Measurements from ENCODE around the gene TEKTIP1.

TEKTIP1 gene

DNA sequence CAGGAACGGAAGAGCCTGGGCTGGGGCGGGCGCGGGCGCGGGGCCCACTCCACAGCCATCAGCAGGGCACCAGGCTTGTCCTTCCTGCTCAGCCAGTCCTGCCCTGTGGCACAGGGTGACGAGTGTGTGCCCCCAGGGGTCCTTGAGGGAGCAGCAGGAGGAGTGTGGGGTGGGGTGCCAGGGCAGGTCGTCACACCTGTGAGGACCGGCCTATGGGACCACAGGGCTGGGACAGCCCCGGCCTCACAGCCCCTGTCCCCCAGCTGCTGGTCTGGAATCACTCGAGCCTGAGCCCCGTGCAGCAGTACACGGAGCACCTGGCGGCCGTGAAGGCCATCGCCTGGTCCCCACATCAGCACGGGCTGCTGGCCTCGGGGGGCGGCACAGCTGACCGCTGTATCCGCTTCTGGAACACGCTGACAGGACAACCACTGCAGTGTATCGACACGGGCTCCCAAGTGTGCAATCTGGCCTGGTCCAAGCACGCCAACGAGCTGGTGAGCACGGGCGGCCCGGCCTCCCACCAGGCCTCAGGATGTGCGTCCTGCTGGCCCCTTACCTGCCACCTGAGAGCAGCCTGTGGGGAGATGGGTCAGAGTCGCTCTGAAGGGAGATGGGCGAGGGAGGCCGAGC is 6.7 kb upstream of the TEKTIP1 start:
- Histone ChIP-seq H3K79me2 (ENCODE audit: insufficient read depth, low read length) (no peaks in the 10 kb centered on the region), H3K27me3 (ENCODE audit: insufficient read depth, low read length, poor library complexity) (no peaks in the 10 kb centered on the region), H4K20me1 (ENCODE audit: insufficient read depth, low read length) (peaks cover 41% of the 10 kb centered on the region), H3K36me3 (ENCODE audit: insufficient read depth, low read length) (peaks cover 85% of the 10 kb centered on the region), H2AFZ (ENCODE audit: low read depth, low read length) (no peak overlapping the region), H3K4me3 (ENCODE audit: low read depth in 1 of 2, low read length in 2 of 2) (no peak overlapping the region), H3K4me1 (ENCODE audit: insufficient read depth, low read length) (no peaks in the 10 kb centered on the region), H3K9me3 (ENCODE audit: insufficient read depth, low read length, severe bottlenecking) (no peaks in the 10 kb centered on the region), H3K4me2 (ENCODE audit: insufficient read depth, low read length) (no peak overlapping the region), H3K9ac (ENCODE audit: low read depth, low read length) (no peak overlapping the region), H3K27ac (ENCODE audit: low read length) (no peak overlapping the region)
- DNase-seq (no peak), ATAC-seq (ENCODE audit: insufficient read depth, low read depth) (no peak)
- TF ChIP-seq CTCF (IDR thresholded peaks at IDR 0.05; ENCODE audit: borderline replicate concordance, extremely low read depth, low read length, poor library complexity, severe bottlenecking): no peak
- no peak for TF ChIP-seq EZH2 (IDR thresholded peaks at IDR 0.05; ENCODE audit: borderline replicate concordance, low read depth, low read length, severe bottlenecking)

GRCh38 chr19:3533033-3533432 is 5.9 kb upstream of the TEKTIP1 start:
- no peaks in the 10 kb centered on the region for H3K79me2 ChIP-seq (ENCODE audit: insufficient read depth, low read length)
- no peak overlapping the region for H3K4me2 ChIP-seq (ENCODE audit: insufficient read depth, low read length)
- H4K20me1 ChIP-seq (ENCODE audit: insufficient read depth, low read length): peaks cover 40% of the 10 kb centered on the region
- no peaks in the 10 kb centered on the region for H3K27me3 ChIP-seq (ENCODE audit: insufficient read depth, low read length, poor library complexity)
- H3K36me3 ChIP-seq (ENCODE audit: insufficient read depth, low read length): peaks cover 82% of the 10 kb centered on the region
- H3K9me3 ChIP-seq (ENCODE audit: insufficient read depth, low read length, severe bottlenecking): no peaks in the 10 kb centered on the region
- no peak overlapping the region for H2AFZ ChIP-seq (ENCODE audit: low read depth, low read length)
- no peak for TF ChIP-seq CTCF (IDR thresholded peaks at IDR 0.05; ENCODE audit: borderline replicate concordance, extremely low read depth, low read length, poor library complexity, severe bottlenecking)
- TF ChIP-seq EZH2 (IDR thresholded peaks at IDR 0.05; ENCODE audit: borderline replicate concordance, low read depth, low read length, severe bottlenecking): no peak
- no peak overlapping the region for H3K9ac ChIP-seq (ENCODE audit: low read depth, low read length)
- DNase-seq: no peak
- no peak for ATAC-seq (ENCODE audit: insufficient read depth, low read depth)
- H3K4me3 ChIP-seq (ENCODE audit: low read depth in 1 of 2, low read length in 2 of 2): no peak overlapping the region
- H3K27ac ChIP-seq (ENCODE audit: low read length): no peak overlapping the region
- H3K4me1 ChIP-seq (ENCODE audit: insufficient read depth, low read length): no peaks in the 10 kb centered on the region

DNA sequence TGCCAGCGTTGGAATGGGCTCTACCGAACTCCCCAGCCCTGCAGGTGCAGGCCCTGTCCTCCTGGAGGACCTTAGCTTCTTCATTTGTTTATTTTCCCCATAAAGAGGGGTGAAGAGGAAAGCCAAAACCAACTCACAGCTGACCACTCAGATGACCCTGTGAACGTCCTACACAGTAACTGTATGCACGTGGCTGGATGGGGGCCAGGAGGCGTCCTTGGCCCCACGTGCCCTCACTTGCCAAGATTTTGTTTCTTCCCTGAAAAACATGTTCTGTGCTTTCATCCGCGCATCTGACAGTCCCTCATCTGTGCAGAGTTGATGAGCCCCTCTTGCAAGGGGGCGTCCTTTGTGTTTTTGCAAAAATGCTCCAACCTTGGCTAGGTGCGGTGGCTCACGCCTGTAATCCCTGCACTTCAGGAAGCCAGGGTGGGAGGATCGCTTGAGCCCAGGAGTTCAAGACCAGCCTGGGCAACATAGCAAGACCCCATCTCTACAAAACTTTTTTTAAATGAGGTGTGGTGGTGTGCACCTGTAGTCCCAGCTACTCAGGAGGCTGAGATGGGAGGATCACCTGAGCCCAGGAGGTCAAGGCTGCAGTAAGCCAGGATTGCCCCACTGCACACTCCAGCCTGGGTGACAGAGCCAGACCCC is 5.3 kb upstream of the TEKTIP1 start:
- no peaks in the 10 kb centered on the region for H3K9me3 ChIP-seq (ENCODE audit: insufficient read depth, low read length, severe bottlenecking)
- no peak for DNase-seq
- H3K36me3 ChIP-seq (ENCODE audit: insufficient read depth, low read length): peaks cover 81% of the 10 kb centered on the region
- no peak overlapping the region for H3K9ac ChIP-seq (ENCODE audit: low read depth, low read length)
- H4K20me1 ChIP-seq (ENCODE audit: insufficient read depth, low read length): peaks cover 36% of the 10 kb centered on the region
- H3K27ac ChIP-seq (ENCODE audit: low read length): no peak overlapping the region
- TF ChIP-seq CTCF (IDR thresholded peaks at IDR 0.05; ENCODE audit: borderline replicate concordance, extremely low read depth, low read length, poor library complexity, severe bottlenecking): no peak
- H3K4me3 ChIP-seq (ENCODE audit: low read depth in 1 of 2, low read length in 2 of 2): no peak overlapping the region
- ATAC-seq (ENCODE audit: insufficient read depth, low read depth): no peak
- no peaks in the 10 kb centered on the region for H3K79me2 ChIP-seq (ENCODE audit: insufficient read depth, low read length)
- H2AFZ ChIP-seq (ENCODE audit: low read depth, low read length): no peak overlapping the region
- no peak overlapping the region for H3K4me2 ChIP-seq (ENCODE audit: insufficient read depth, low read length)
- H3K4me1 ChIP-seq (ENCODE audit: insufficient read depth, low read length): no peaks in the 10 kb centered on the region
- no peaks in the 10 kb centered on the region for H3K27me3 ChIP-seq (ENCODE audit: insufficient read depth, low read length, poor library complexity)
